Measurements from ENCODE around the gene CLEC18B.
"Not testable (repeated sequence)": the region's sequence is repeated elsewhere in the genome, so short reads cannot be mapped to it uniquely, and the experiment has no call there.

The CLEC18B gene

DNA sequence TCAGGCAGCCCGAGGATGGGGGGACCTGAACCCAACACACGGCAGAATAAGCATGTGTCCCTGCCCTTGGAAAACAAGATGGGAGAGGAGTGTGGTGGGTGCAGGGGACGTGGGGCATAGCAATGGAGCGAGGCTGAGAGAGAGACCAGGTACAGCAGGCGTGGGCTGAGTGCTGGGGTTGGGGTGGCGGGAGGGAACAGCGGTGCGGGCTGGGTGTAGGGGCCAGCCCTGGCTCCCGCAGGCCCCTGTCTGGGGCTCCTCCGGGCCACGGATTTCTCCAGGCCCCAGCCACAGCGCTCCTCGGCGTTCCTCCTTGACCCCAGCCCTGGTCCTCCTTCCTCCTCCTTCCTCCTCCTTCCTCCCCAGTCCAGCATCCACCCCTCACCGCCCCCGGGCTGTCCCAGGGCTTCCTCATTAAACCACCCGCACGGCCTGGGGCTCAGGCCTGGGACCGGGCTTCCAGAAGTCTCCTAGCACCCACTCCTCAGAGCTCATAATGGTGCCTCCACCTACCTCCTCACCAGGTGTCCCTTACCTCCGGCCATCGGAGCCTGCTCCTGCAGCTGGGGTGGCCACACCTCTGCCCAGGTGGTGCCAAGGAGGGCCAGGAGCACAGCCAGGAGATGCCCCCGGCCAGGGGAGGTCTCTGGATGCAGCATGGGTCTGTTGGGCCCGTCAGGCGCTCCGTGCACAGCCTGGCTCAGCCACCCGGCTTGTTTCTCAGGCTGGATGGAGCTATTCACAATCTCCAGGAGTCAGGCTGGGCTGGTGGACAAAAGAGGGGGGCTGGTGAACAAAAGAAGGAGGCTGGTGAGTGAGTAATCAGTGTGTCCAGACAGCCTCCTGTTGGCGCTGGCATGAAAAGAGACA lies at the start of gene CLEC18B:
TSS of gene CLEC18B (minus strand) at position 867 of the 870 bp plus-strand sequence. CDS start at position 659, 208 bp downstream.
- in situ Hi-C loops (cut with HindIII; ENCODE audit: low sequenced_read_pairs): not testable (repeated sequence)

DNA sequence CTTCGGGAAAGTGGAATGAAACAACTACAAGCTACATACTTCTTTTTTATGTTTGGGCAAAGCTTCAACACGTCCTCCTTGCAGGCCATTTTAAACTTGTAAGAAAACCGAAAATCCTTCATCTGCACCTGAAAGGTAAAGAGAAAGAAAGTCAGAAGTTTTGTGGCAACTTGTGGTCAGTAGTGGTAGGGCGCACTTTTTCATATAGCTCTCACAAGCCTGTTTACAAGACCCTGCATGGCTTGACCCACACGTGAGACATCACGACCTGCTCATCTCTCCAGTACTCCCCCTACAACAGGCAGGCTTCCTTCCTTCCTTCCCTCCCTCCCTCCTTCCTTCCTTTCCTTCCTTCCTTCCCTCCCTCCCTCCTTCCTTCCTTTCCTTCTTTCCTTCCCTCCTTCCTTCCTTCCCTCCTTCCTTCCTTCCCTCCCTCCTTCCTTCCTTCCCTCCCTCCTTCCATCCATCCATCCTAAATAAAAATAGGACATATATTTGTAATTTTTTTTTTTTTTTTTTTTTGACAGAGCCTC lies 48.7 kb upstream of the CLEC18B start:
- in situ Hi-C loops (cut with HindIII; ENCODE audit: low sequenced_read_pairs): no loop called here

DNA sequence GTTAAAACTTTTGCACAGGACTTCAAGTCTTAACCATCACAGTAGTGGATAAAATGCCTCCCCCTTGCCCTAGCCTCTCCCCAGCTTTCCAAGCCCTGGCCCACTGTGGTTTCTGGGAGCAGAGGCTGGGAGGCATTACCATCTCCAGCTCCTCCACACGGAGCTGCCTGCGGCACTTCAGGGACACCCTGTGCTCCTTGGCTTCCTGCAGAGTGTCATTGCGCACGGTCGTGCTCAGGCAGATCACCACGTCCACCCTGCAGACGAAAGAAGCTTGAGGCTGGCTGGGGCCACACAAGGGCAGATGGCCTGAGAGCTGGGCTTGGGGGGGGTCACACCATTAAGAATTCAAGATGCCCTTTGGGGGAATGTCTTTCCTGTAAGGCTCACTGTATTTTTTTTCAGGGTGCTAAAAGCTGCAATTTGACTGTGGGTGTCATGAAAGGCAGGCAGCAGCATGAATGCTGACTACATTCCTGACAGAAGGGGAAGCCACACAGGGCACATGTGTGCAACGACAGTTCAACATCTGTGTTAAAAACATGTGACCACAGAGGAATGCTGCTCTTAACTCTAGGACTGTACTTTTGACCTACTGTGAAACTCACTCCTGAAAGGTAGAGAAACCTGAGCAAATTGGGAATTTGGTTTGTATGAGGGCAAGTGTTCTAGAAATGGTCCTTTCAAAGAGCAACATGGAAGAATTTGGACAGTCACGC lies 47.7 kb upstream of the CLEC18B start:
- in situ Hi-C loops (cut with HindIII; ENCODE audit: low sequenced_read_pairs): no loop called here

DNA sequence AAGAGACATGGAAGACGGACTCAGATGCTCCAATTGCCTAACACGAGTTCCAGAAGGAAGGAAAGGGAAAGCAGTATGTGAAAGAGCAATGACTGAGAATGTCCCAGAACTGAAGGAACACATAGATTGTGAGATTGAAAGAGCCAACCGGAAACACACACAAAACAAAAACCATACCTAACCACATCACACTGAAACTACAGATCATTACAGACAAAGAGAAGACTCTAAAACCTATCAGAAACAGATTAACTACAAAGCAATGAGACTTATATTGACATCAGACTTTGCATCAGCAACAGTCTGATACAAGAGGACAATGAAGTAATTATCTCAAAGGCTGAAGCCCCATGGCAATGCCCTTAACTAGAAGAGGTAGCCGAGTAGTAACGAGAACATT lies 45.6 kb upstream of the CLEC18B start:
- in situ Hi-C loops (cut with HindIII; ENCODE audit: low sequenced_read_pairs): no loop called here

DNA sequence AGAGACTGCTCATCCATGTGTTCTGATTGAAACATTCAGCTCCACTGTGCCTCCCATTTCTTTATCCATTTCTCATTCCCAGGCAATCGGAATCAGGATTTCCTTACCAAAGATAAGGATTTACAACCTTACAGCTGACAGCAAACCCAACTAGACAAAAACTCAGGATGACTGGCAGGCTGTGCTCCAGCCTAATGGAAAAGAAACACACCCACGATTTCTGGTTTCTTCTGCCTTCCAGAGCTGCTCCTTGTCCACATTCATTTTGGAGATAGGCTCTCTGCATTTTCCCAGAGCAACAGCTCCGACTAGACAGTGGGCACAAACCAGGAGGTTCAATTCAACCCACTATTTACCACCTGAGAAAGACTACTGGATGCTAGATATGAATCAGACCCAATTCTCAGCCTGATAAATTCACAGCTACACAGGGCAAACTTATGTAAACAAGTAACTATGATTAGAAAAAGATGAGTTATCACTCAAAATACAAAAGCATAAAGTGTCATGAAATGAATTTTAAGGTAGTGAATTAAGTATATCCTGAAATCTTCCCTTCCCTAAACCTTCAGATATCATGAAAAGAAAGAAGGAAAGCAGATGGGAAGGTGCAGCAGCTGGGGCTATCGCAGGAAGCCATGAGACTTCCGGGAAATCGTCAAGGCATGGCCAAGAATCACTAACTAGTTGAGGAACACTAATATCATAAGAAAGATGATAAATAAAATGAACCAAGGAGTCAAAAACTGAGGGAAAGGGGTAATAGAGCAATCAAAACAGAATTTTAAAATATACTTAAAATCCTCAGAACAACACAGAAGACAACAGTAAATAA lies 44.8 kb upstream of the CLEC18B start:
- in situ Hi-C loops (cut with HindIII; ENCODE audit: low sequenced_read_pairs): no loop called here

DNA sequence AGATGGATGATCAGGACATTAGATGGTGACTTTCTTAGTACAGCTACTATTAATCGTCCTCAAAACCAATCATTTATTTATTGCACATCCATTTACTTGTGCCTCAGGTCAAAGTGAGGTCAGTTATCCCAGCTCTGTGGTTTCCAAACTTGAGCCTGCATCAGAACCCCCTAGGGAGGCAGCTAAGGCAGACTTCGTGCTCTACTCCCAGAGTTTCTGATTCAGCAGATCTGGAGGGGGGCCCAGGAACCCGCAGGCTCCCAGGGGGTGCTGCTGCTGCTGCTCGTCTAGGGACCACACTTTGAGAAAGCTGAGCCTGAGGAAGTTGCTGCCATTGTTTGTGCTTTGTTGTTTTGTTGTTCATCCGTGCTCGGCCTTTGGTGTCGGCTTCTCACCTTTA lies 44.0 kb upstream of the CLEC18B start:
- in situ Hi-C loops (cut with HindIII; ENCODE audit: low sequenced_read_pairs): no loop called here

DNA sequence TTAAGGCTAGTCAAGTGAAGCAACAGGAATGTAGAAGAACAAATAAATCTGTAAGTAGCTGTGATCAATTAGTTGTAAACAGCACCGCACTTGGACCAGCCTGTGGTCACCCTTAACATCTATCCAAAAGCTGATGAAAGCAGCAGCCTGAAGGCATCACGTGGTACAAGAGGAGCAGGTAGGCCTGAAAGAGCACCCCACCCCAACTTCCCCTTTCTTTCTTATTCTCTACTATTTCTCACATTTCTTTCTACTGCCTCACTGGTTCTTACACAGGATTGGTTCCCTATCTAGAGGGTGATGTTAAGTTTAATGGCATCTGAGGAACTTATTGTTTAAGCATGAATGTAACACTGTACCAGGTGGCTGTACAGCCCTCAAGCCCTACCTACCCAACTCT lies 42.6 kb upstream of the CLEC18B start:
- in situ Hi-C loops (cut with HindIII; ENCODE audit: low sequenced_read_pairs): no loop called here

DNA sequence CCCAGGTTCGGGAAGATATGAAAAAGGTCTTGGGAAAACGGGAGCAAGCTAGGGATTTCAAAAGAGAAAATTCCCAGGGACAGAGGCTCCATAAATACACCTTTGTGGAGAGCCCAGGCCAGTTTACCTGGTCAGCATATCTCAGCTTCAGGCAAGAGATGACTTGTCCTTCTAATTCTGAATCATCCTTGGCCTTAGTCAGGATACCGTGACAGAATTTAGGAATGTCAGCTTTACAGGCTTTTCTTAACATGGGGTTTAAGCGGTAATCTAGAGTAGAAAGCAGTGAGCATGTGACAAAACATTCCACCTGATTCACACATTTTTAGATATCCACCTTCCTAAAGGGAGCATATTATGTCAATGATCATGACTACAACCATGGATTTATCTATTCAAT lies 41.1 kb upstream of the CLEC18B start:
- in situ Hi-C loops (cut with HindIII; ENCODE audit: low sequenced_read_pairs): no loop called here

DNA sequence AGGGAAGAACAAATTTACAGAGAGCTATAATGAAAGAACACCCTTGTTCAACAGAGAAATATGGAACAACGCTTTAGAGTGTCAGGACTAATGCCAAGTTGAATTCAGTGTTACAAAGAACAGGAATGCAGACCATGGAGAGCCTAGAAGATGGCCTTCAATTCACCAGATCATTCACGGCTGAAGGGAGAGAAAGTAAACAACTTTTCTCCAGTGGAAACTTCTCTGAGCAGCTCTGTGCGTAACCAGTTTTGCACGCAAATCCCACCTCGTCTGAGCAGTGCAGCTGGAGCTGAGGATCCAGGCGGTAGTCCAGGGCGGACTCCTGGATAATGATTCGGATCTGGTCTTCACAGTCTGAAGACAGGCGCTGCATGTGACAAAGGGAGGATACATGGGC lies 40.5 kb upstream of the CLEC18B start:
- in situ Hi-C loops (cut with HindIII; ENCODE audit: low sequenced_read_pairs): no loop called here

DNA sequence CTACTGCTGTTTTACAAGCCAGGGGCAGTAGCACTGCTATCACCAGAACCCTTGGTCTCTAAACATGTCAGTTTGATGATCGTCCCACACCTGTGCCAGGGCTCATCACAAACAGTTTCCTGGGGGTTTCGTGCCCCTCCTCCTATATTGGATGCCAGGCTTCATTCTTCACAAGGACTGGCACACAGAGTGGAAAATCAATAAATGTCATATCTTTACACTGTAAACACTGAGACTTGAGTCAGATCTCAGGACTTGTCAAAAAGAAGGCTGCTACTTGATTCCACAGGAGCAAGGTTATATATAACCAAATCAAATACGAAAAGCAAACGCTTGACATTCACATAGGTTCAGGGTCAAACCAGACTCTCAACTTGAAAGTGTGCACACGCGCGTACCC lies 39.3 kb upstream of the CLEC18B start:
- in situ Hi-C loops (cut with HindIII; ENCODE audit: low sequenced_read_pairs): no loop called here

DNA sequence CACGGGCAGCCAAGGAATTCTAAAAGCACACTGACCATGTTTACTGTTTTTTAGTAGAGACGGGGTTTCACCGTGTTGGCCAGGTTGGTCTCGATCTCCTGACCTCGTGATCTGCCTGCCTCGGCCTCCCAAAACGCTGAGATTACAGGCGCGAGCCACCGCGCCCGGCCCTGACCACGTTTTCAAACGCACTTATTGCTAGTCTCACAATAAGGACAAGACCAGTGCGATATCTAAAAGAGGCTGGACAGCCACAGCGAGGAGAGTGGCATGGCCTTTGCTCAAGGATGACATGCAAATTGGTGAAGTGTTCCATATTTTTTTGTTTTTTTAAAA lies 35.0 kb upstream of the CLEC18B start:
- in situ Hi-C loops (cut with HindIII; ENCODE audit: low sequenced_read_pairs): no loop called here

DNA sequence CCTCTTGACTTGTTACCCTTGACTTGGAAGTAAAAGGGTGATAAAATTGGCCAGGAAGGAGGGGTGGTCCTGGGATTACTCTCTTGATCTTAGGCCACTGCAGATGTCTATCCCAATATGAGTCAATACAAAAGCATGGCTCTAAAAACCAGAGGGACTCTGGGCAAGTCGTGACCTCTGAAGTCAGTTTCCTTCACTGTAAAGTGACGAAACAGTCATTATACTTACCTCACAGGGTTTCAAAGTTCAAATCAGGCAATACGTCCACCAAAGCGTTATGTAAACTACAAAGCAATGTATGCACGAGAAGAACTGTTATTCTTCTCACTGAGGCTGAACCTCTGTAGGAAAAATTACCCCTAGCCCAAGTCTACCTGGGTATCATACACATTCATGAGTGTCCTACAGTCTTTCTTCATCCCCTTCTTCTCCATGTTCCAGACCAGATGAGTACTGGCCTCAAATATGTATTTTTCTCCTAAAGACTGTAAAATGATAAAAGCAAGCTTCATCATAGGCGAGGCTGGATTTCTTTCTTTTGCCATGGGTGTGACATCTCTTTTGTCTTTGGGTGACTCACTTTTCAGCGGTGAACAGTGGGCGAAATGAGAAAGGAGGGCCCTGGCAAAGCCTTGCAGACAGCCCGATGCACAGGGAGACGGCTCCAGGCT lies 34.5 kb upstream of the CLEC18B start:
- in situ Hi-C loops (cut with HindIII; ENCODE audit: low sequenced_read_pairs): no loop called here

DNA sequence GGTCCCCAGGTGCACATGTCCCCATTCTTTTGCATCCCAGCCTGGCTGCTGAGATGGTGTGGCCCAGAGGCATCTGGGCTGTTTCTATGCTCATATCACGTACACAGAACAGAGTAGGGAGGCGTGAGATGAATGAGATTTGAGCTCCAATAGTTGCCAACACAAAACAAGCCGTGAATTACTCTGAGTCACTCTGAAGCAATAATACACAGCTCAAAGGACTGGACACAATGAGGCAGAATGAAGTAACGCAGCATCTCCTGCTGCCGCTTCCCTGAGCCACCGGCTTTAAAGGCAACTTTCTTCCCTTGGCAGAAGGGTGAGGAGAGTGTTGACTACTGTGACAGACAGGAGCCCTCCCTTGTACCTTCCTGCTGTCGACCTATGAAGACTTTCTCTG lies 33.9 kb upstream of the CLEC18B start:
- in situ Hi-C loops (cut with HindIII; ENCODE audit: low sequenced_read_pairs): no loop called here

DNA sequence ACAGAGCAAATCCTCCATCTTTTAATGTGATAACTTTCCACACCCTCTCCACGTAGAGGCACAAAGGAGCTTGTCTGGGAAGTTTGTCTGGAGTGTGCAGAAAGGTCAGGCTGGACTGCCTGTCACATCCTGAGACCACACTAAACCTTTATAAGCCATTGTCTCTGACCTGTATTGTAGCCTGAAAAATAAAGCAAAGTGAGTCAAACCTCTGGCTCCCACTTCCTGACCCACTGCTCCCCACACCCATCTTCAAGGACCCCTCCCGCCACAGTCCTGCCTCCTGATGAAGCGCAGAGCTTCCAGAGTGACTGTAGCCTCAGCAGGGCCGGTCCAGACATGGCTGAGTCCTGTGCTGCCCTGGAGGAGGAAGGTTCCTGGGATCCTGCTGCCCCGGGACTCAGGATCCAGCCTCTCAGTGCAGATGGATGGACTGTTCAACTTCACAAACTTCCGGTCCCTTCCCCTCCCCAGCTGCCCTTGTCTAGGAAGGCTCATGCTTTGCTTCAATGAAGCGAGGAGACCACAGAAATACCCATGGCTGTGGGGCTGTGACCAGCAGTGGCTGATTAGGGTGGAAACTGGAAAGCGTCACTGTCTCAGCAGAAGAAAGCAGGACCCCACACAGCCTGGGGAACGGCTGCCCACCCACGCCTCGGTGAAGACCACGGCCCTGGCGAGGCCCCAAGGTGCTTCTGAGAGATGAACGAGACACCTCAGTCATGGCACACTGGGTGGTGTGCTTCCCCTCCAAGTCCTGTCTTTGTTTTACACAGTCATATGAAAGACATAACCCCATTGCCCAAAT lies 30.9 kb upstream of the CLEC18B start:
- in situ Hi-C loops (cut with HindIII; ENCODE audit: low sequenced_read_pairs): no loop called here

DNA sequence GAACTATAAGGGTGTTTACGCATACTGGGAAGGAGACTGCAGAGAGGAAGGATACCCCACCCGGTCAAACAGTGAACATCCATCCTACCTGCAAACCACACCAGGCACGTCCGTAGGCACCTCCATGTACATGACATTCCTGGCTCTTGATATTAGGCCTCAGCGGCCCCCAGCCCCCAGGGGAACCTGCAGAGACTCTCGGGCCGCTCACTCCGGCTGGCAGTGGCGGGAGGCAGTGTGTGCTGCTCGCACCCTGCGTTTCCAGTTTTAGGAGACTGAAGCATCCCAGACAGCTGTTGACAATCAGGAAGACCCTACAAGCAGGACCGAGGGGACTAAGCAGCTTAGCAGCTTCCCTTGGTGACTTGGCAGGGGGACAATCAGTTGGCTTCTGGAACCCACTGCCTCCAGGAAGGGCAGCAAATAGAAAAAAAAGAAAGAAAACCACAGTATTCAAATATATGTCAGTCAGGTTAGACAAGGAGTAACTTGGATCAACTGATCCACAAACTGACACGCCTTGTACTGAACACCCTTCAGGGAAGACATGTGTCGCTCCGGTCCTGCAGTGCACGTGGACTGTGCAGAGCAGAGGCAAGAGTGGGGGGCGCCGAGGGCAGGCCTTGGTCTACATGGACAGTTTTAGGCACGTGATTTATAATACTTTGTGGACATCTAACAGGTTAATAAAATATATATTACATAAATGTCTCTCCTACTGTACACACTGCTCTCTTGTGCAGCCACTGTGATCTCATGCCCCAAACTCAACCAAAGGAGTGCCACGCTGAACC lies 29.9 kb upstream of the CLEC18B start:
- in situ Hi-C loops (cut with HindIII; ENCODE audit: low sequenced_read_pairs): no loop called here

DNA sequence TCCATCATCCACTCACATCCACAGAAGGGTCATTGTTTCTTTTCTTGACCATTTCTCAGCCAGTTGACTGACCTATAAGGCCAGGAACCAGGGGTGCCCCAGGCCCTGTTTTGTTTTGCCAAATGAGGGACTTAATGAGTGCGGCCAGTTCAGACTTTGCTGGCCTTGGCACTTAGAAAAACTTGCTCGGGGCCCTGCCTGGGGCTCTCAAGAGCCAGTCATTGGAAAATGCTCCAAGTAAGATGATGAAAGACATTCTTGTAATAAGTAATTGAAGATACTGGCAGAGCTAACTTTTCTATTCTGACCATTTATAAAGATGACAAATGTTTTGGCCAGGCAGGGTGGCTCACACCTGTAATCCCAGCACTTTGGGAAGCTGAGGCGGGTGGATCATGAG lies 29.0 kb upstream of the CLEC18B start:
- in situ Hi-C loops (cut with HindIII; ENCODE audit: low sequenced_read_pairs): no loop called here

DNA sequence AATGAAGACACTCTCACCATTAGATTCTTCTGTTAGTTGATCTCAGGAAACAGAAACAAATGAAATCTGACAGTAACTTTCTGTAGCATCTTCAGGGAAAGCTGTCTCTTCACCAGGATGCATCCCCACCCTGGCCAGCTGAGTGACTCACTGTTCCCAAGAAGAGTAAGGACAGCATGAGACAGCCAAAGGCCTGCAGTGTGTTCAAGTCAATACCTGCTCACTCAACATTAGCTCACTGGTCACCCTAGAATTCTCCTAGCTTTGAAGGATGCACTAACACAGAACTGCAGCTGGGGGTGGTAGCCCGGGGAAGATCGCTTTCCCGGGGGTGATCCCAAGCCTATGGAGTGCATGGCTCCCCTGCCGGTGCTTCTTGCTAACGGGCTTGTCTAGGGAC lies 28.2 kb upstream of the CLEC18B start:
- in situ Hi-C loops (cut with HindIII; ENCODE audit: low sequenced_read_pairs): no loop called here

DNA sequence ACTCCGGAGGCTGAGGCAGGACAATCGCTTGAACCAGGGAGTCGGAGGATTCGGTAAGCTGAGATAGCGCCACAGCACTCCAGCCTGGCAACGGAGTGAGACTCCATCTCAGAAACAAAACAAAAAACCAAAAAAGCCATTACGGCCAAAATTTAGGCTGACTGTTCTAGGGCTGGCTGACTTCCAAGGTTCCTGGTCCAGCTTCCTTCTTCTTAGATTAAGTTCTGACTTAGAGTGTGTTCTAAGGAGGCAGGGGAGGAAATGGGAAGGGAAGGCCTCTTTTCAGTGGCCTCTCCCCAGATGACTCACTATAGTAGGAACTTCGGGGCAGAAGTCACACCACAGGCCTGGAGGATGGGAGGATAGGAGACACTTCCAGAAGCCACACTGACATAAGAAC lies 27.7 kb upstream of the CLEC18B start:
- in situ Hi-C loops (cut with HindIII; ENCODE audit: low sequenced_read_pairs): no loop called here

DNA sequence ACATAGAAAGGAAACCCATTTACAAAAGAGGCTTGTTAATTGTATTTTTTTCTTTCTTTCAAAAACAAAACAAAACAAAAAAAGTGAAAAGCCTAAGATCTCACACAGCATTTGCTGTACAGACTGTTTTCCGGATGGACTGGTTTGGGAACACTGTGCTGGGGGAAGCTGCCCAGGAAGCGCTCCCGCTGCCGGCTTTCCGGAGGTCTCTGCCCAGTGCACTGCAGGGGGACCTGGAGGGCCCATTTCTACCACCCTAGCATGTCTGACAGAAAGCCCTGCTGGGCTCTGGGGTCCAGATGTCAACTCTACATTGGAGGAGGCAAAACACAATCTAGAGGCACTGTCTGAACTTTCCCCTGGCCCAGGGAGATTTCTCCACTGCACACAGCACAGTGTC lies 26.3 kb upstream of the CLEC18B start:
- in situ Hi-C loops (cut with HindIII; ENCODE audit: low sequenced_read_pairs): no loop called here

Data from DLD1 (cell line).